ENCODE measurements around the gene EPB41L5. TPM values are rescaled to one million over a fixed set of nuclear protein-coding genes. Genes with fewer than 3 reads are reported as not detected.

Gene EPB41L5
- total and polyA plus RNA-seq, 9 of the 15 experiments (the other 6 are each of a cell fraction or from before 2014, with no cell fraction given), result 2.3 to 14.1 (median 8.2) TPM

DNA sequence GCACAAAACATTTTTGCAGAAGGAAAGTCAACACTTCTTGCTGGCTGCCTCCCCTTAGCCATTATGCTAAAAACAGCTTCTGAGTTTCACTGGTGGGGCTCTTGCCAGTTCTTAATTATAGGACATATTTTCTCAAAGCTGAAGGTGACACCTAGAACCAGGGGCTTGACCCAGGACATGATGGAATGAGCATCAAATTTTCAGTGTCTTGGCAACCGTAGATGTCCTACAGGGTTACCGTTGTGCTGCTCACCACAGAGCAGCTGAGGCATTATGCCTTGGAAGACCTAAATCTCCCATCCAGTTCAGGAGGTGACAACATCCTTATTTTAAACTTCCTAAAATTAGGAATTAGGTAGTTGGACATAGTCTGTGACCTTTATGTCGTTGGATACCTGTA lies 163.6 kb downstream of the EPB41L5 start:
- in situ Hi-C loops (cut with MboI), result no loop called here
- Histone ChIP-seq H3K4me2 (ENCODE audit: insufficient read depth, low read length) (no peak overlapping the region), H3K79me2 (ENCODE audit: control insufficient read depth, insufficient read depth, low read length) (no peaks in the 10 kb centered on the region), H2AFZ (ENCODE audit: low read depth, low read length) (no peak overlapping the region), H3K9me1 (ENCODE audit: control insufficient read depth, insufficient read depth, low read length) (no peaks in the 10 kb centered on the region), H3K4me1 (replicated peaks in 1 of 2; ENCODE audit: control insufficient read depth in 2 of 2, insufficient read depth in 2 of 2, low read length in 2 of 2) (peaks cover 0 to 5% of the 10 kb centered on the region in 2 experiments; a peak in 3 of 5 replicates), H3K27me3 (ENCODE audit: control insufficient read depth in 2 of 2, insufficient read depth in 2 of 2, low read length in 2 of 2) (no peaks in the 10 kb centered on the region), H3K4me3 (no peak overlapping the region), H3K9me3 (replicated peaks; ENCODE audit: control insufficient read depth, insufficient read depth, low read depth, low read length) (no peaks in the 10 kb centered on the region), H3K27ac (ENCODE audit: extremely low read depth, low read depth, low read length) (no peak overlapping the region), H4K20me1 (replicated peaks; ENCODE audit: control insufficient read depth, insufficient read depth, low read length) (no peaks in the 10 kb centered on the region), H3K9ac (ENCODE audit: insufficient read depth in 1 of 2, low read depth in 2 of 2, low read length in 2 of 2) (no peak overlapping the region), H3K36me3 (ENCODE audit: control insufficient read depth, insufficient read depth, low read length) (no peaks in the 10 kb centered on the region)
- intact Hi-C loops (cut with micrococcal nuclease), result loop anchor here (2.0 to 10.0 kb wide), 4 partner anchors 68 to 349 kb away; partner anchors contain the start of gene EPB41L5
- no peak for DNase-seq (ENCODE audit: extremely low read depth in 1 of 4, low spot score in 3 of 4)
- no peak for FAIRE-seq
- no TSS peak for BruUV-seq (replicated peaks)
- no peak for TF ChIP-seq TCF7 (IDR thresholded peaks at IDR 0.05; ENCODE audit: borderline replicate concordance)
- ChIA-PET POLR2A (interaction anchor here (0.7 to 0.9 kb wide), 2 partner anchors 474 to 1046 kb away, joined by 3 read pairs; no protein-coding TSS in a partner anchor), CTCF (ENCODE audit: low intra/inter-chr PET ratio) (interaction anchor here (0.6 to 2.1 kb wide), 2 partner anchors 246 to 474 kb away, joined by 4 to 9 read pairs; no protein-coding TSS in a partner anchor)
- WGBS (ENCODE audit: insufficient coverage, low coverage, missing lambda C conversion rate), result 18% methylated on average over 3 of the region's 3 CpGs
- no peak for ATAC-seq

DNA sequence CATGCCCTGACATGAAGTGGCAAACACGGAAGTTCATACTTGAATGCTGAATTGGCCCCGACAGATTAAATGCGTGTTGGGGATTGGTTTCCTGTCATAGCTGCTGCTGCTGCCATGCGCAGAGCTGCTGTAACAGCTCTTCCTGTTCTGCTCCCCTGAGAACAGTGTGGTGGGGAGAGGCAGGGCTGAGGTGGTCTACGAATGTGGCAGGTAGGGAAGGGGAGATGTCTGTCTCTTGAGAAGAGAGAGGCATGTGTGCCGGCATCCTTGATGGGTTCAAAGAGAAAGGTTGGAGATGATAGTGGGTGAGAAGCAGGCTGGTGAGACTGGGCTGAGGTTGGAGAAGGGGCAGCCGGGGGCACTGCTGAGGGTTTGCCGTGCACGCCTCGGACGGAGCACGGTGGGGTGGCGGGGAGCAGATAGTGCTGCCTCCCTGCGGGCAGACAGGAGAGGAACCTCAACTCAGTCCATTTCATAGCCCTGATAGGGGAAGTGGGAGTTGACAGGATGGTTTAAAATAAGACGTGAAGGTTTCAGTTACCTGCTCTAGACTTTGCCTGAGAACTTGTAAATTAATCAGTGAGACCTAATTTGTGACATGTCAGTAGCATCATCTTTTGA lies 164.2 kb downstream of the EPB41L5 start:
- ChIA-PET CTCF (ENCODE audit: low intra/inter-chr PET ratio) (interaction anchor here (0.8 to 1.4 kb wide), 2 partner anchors 423 to 475 kb away, joined by 3 to 5 read pairs; no protein-coding TSS in a partner anchor), POLR2A (interaction anchor here (0.7 kb wide), 1 partner anchor 1047 kb away, joined by 3 read pairs; no protein-coding TSS in a partner anchor)
- Histone ChIP-seq H3K4me2 (ENCODE audit: insufficient read depth, low read length) (peak overlapping the region; percentile 9; the same call in 1 of the 2 replicates), H4K20me1 (replicated peaks; ENCODE audit: control insufficient read depth, insufficient read depth, low read length) (no peaks in the 10 kb centered on the region), H3K4me3 (no peak overlapping the region), H3K36me3 (ENCODE audit: control insufficient read depth, insufficient read depth, low read length) (no peaks in the 10 kb centered on the region), H3K4me1 (replicated peaks in 1 of 2; ENCODE audit: control insufficient read depth in 2 of 2, insufficient read depth in 2 of 2, low read length in 2 of 2) (peaks cover 0 to 5% of the 10 kb centered on the region in 2 experiments; a peak in 3 of 5 replicates), H2AFZ (ENCODE audit: low read depth, low read length) (peak overlapping the region; percentile 53), H3K27ac (ENCODE audit: extremely low read depth, low read depth, low read length) (no peak overlapping the region), H3K9me1 (ENCODE audit: control insufficient read depth, insufficient read depth, low read length) (peaks cover 3% of the 10 kb centered on the region), H3K79me2 (ENCODE audit: control insufficient read depth, insufficient read depth, low read length) (no peaks in the 10 kb centered on the region), H3K9me3 (replicated peaks; ENCODE audit: control insufficient read depth, insufficient read depth, low read depth, low read length) (no peaks in the 10 kb centered on the region), H3K9ac (ENCODE audit: insufficient read depth in 1 of 2, low read depth in 2 of 2, low read length in 2 of 2) (no peak overlapping the region), H3K27me3 (ENCODE audit: control insufficient read depth in 2 of 2, insufficient read depth in 2 of 2, low read length in 2 of 2) (no peaks in the 10 kb centered on the region)
- intact Hi-C loops (cut with micrococcal nuclease) (loop anchor here (2.0 to 10.0 kb wide), 4 partner anchors 68 to 350 kb away; partner anchors contain the start of gene EPB41L5), in situ Hi-C loops (cut with MboI) (no loop called here)
- WGBS (ENCODE audit: insufficient coverage, low coverage, missing lambda C conversion rate), result 25% methylated on average over 15 of the region's 15 CpGs
- ATAC-seq, result peak; percentile 95
- no TSS peak for BruUV-seq (replicated peaks)
- FAIRE-seq, result peak; percentile 6
- DNase-seq (ENCODE audit: extremely low read depth in 1 of 4, low spot score in 3 of 4), result peak; percentile 15 to 57 (median 38)
- TF ChIP-seq ESRRB (CRISPR knock-in tag; IDR thresholded peaks at IDR 0.05; ENCODE audit: borderline replicate concordance), result no peak
- TF ChIP-seq, protein P1, sequence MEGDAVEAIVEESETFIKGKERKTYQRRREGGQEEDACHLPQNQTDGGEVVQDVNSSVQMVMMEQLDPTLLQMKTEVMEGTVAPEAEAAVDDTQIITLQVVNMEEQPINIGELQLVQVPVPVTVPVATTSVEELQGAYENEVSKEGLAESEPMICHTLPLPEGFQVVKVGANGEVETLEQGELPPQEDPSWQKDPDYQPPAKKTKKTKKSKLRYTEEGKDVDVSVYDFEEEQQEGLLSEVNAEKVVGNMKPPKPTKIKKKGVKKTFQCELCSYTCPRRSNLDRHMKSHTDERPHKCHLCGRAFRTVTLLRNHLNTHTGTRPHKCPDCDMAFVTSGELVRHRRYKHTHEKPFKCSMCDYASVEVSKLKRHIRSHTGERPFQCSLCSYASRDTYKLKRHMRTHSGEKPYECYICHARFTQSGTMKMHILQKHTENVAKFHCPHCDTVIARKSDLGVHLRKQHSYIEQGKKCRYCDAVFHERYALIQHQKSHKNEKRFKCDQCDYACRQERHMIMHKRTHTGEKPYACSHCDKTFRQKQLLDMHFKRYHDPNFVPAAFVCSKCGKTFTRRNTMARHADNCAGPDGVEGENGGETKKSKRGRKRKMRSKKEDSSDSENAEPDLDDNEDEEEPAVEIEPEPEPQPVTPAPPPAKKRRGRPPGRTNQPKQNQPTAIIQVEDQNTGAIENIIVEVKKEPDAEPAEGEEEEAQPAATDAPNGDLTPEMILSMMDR (IDR thresholded peaks at IDR 0.05 in 2 of 3, conservative IDR thresholded peaks at IDR 0.05 in 1 of 3; ENCODE audit: insufficient read depth in 2 of 3, low read depth in 1 of 3, low read length in 3 of 3), result peak; percentile 60 to 66 (median 61)
- no peak for TF ChIP-seq EWSR1 (IDR thresholded peaks at IDR 0.05; ENCODE audit: borderline replicate concordance, low read depth, partially characterized antibody)
- TF ChIP-seq CBX1 (IDR thresholded peaks at IDR 0.05; ENCODE audit: low read depth), result no peak
- TF ChIP-seq ZBTB1 (CRISPR knock-in tag; IDR thresholded peaks at IDR 0.05; ENCODE audit: borderline replicate concordance, low read depth), result no peak
- no peak for TF ChIP-seq ZNF324 (CRISPR knock-in tag; IDR thresholded peaks at IDR 0.05)
- TF ChIP-seq GTF2F1 (IDR thresholded peaks at IDR 0.05; ENCODE audit: low read depth, low read length), result no peak
- TF ChIP-seq, protein P2, sequence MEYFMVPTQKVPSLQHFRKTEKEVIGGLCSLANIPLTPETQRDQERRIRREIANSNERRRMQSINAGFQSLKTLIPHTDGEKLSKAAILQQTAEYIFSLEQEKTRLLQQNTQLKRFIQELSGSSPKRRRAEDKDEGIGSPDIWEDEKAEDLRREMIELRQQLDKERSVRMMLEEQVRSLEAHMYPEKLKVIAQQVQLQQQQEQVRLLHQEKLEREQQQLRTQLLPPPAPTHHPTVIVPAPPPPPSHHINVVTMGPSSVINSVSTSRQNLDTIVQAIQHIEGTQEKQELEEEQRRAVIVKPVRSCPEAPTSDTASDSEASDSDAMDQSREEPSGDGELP (CRISPR knock-in tag; IDR thresholded peaks at IDR 0.05; ENCODE audit: borderline replicate concordance), result 0 out of 2 replicates have a peak, but pooled peaks have one; percentile 17
- TF ChIP-seq POLR3G (IDR thresholded peaks at IDR 0.05; ENCODE audit: extremely low read depth, insufficient read length, insufficient replicate concordance), result no peak
- TF ChIP-seq PRPF4 (IDR thresholded peaks at IDR 0.05; ENCODE audit: insufficient read depth, low read depth, low read length, poor library complexity, severe bottlenecking), result no peak
